Measurements from ENCODE around the gene GPATCH3. TPM values are rescaled to one million over a fixed set of nuclear protein-coding genes. Genes with fewer than 3 reads are reported as not detected.
A peak's percentile ranks its signal among the peaks of the same experiment; 100 is the strongest.

The GPATCH3 gene
- total and polyA plus RNA-seq, 2 of the 4 experiments (the other 2 are of a cell fraction): 5.2 to 8.0 TPM

DNA sequence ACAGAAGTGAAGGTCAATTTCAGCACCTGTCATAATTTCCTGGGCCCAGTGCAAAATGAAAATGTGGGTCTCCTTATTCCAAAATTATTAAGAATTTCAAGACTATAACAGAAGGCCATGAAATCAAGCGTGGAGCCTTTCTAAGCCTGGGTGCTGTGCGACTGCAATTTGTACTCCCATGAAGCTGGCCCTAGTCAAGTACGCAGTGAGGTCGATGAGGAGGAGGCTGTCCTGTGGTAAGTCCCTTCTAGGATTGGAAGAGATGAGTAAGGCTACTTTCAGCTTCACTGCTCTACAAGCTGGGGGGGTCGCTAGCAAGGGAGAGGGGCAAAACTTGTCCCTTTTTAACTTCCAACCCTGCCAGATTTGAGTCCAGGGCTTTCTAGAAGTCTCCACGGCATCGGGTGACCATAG is 20.9 kb upstream of the GPATCH3 start:
- WGBS, 2 experiments (ENCODE audit: extremely low coverage in 2 of 2, insufficient read length in 1 of 2): no CpG with 5 or more reads among the region's 7 CpGs
- peak overlapping the region; percentile 43 for H3K4me3 ChIP-seq (ENCODE audit: insufficient read depth, low read depth, low read length)
- BruUV-seq (replicated peaks): no TSS peak
- DNase-seq: no peak
- peak overlapping the region; percentile 27 for H3K14ac ChIP-seq (replicated peaks; ENCODE audit: low read depth, low read length)
- no peaks in the 10 kb centered on the region for H3K9me3 ChIP-seq (ENCODE audit: control insufficient read depth, insufficient read depth, low read length)
- peak; percentile 19 for ATAC-seq (ENCODE audit: low read depth)
- dilution Hi-C loops (cut with HindIII; ENCODE audit: low sequenced_read_pairs, unreplicated experiment) (no loop called here), intact Hi-C loops (cut with micrococcal nuclease) (no loop called here), in situ Hi-C loops (cut with MboI; ENCODE audit: low sequenced_read_pairs) (no loop called here)
- H3K4ac ChIP-seq (ENCODE audit: low read depth, low read length): peak overlapping the region; percentile 73
- no peak overlapping the region for H2BK20ac ChIP-seq (ENCODE audit: low read depth, low read length)
- no peak overlapping the region; the same call in 1 of the 2 replicates for H3K56ac ChIP-seq (ENCODE audit: extremely low read depth, insufficient read depth, low read length)
- peak overlapping the region; percentile 86 for H3K4me2 ChIP-seq (ENCODE audit: low read depth, low read length)
- H2BK5ac ChIP-seq (ENCODE audit: low read depth, low read length, poor library complexity, severe bottlenecking): no peak overlapping the region
- H2AK5ac ChIP-seq (ENCODE audit: low read depth, low read length): peak overlapping the region; percentile 53; the same call in 1 of the 2 replicates
- peaks cover 20 to 33% of the 10 kb centered on the region in 2 experiments for H3K79me1 ChIP-seq (ENCODE audit: low read depth in 1 of 2, low read length in 2 of 2)
- no peaks in the 10 kb centered on the region; the same call in none of the 2 replicates for H3K27me3 ChIP-seq (ENCODE audit: control insufficient read depth, insufficient read depth, low read length)
- H4K91ac ChIP-seq (ENCODE audit: insufficient read depth, low read depth, low read length): peak overlapping the region; percentile 15; the same call in 1 of the 2 replicates
- peak overlapping the region; percentile 12 for H2AK9ac ChIP-seq (replicated peaks; ENCODE audit: low read depth, low read length, poor library complexity)
- ChIA-PET CTCF (no interaction called here), POLR2A (ENCODE audit: unreplicated experiment) (no interaction called here)
- H3K4me1 ChIP-seq (ENCODE audit: control insufficient read depth, insufficient read depth, low read length): peaks cover 6% of the 10 kb centered on the region
- no peak overlapping the region for H3K18ac ChIP-seq (ENCODE audit: low read depth, low read length)
- peak overlapping the region; percentile 54; the same call in 1 of the 2 replicates for H3K23ac ChIP-seq (ENCODE audit: low read depth, low read length)
- peaks cover 21% of the 10 kb centered on the region for H4K20me1 ChIP-seq (ENCODE audit: insufficient read depth, low read length)
- no peak for TF ChIP-seq CHD1 (IDR thresholded peaks at IDR 0.05; ENCODE audit: low read depth, low read length)
- TF ChIP-seq, protein P1, sequence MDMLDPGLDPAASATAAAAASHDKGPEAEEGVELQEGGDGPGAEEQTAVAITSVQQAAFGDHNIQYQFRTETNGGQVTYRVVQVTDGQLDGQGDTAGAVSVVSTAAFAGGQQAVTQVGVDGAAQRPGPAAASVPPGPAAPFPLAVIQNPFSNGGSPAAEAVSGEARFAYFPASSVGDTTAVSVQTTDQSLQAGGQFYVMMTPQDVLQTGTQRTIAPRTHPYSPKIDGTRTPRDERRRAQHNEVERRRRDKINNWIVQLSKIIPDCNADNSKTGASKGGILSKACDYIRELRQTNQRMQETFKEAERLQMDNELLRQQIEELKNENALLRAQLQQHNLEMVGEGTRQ (IDR thresholded peaks at IDR 0.05; ENCODE audit: low read depth, low read length): no peak
- H3K27ac ChIP-seq (ENCODE audit: insufficient read depth, low read length): peak overlapping the region; percentile 18
- H3K36me3 ChIP-seq (ENCODE audit: control insufficient read depth, insufficient read depth, low read length): peaks cover 9% of the 10 kb centered on the region
- no peak overlapping the region for H2BK15ac ChIP-seq (ENCODE audit: low read depth, low read length)
- H3K9me1 ChIP-seq (ENCODE audit: insufficient read depth, low read length): peaks cover 18% of the 10 kb centered on the region
- no peak overlapping the region for H3K9ac ChIP-seq (ENCODE audit: low read depth, low read length)
- H4K5ac ChIP-seq (ENCODE audit: low read depth, low read length): peak overlapping the region; percentile 74
- peak overlapping the region; percentile 86 to 99 for H4K8ac ChIP-seq (ENCODE audit: low read depth in 2 of 2, low read length in 2 of 2)
- peak overlapping the region; percentile 94 for H2AFZ ChIP-seq (replicated peaks; ENCODE audit: low read length, poor library complexity)
- H2BK120ac ChIP-seq (ENCODE audit: low read depth, low read length): peak overlapping the region; percentile 44; the same call in 1 of the 2 replicates

Data from IMR-90 (cell line).